Loucy (cell line): ENCODE data around the gene GSTT2.

Source experiments
- H2AFZ ChIP-seq: fragments of 200-600 bp; sonication (generic); 2 replicates; pipeline ENCODE4 v1.6.0; 2016; ENCODE audit warnings: antibody characterized with exemption, mild to moderate bottlenecking, low read length, moderate library complexity
- H3F3A ChIP-seq: fragments of 200-600 bp; 2 replicates; pipeline ENCODE4 v1.6.0; 2016; ENCODE audit warnings: antibody characterized with exemption, low read depth, mild to moderate bottlenecking
- H3K27me3 ChIP-seq: fragments of 200-600 bp; sonication (generic); 2 replicates; pipeline ENCODE4 v1.6.1; 2014; ENCODE audit warnings: low read length, mild to moderate bottlenecking; ENCODE audit not compliant: insufficient read depth, poor library complexity, severe bottlenecking
- H3K36me3 ChIP-seq: fragments of 200-600 bp; sonication (generic); 2 replicates; pipeline ENCODE4 v1.6.1; 2016; ENCODE audit warnings: low read length; ENCODE audit not compliant: insufficient read depth
- H3K4me1 ChIP-seq: fragments of 200-600 bp; sonication (generic); 2 replicates; pipeline ENCODE4 v1.5.1; 2014; ENCODE audit warnings: low read length, mild to moderate bottlenecking; ENCODE audit not compliant: insufficient read depth, poor library complexity, severe bottlenecking
- H3K4me2 ChIP-seq: fragments of 200-600 bp; sonication (generic); 2 replicates; pipeline ENCODE4 v1.6.0; 2014; ENCODE audit warnings: antibody characterized with exemption, low read length, low read depth, mild to moderate bottlenecking; ENCODE audit not compliant: poor library complexity, severe bottlenecking
- H3K4me3 ChIP-seq: fragments of 200-600 bp; sonication (generic); 2 replicates; pipeline ENCODE4 v1.5.1; 2014; ENCODE audit warnings: low read length, mild to moderate bottlenecking, mixed read lengths; ENCODE audit not compliant: poor library complexity, severe bottlenecking
- H3K79me2 ChIP-seq: fragments of 200-600 bp; sonication (generic); 2 replicates; pipeline ENCODE4 v1.6.1; 2014; ENCODE audit warnings: low read length; ENCODE audit not compliant: insufficient read depth
- H3K9ac ChIP-seq: fragments of 200-600 bp; sonication (generic); 2 replicates; pipeline ENCODE4 v1.6.0; 2014; ENCODE audit warnings: mild to moderate bottlenecking, low read depth, low read length, moderate library complexity; ENCODE audit not compliant: poor library complexity, severe bottlenecking
- H3K9me2 ChIP-seq: fragments of 200-600 bp; sonication (generic); replicated peaks from 2 replicates; pipeline ENCODE4 v1.6.1; 2016; ENCODE audit warnings: low read depth, low read length, mixed read lengths
- H3K9me3 ChIP-seq: fragments of 200-600 bp; sonication (generic); 2 replicates; pipeline ENCODE4 v1.6.1; 2014; ENCODE audit warnings: mild to moderate bottlenecking, antibody characterized with exemption, low read length, low read depth; ENCODE audit not compliant: insufficient read depth
- H4K20me1 ChIP-seq: fragments of 200-600 bp; sonication (generic); 2 replicates; pipeline ENCODE4 v1.6.0; 2014; ENCODE audit warnings: antibody characterized with exemption, low read length, mild to moderate bottlenecking; ENCODE audit not compliant: insufficient read depth, poor library complexity, severe bottlenecking
- EZH2phosphoT487 ChIP-seq: fragments of 200-600 bp; IDR thresholded peaks from 2 replicates; pipeline ENCODE4 v1.6.1; 2018; ENCODE audit warnings: antibody characterized with exemption, mild to moderate bottlenecking, moderate library complexity, borderline replicate concordance
- TF ChIP-seq, protein P1 (sequence below): fragments of 200-600 bp; sonication (generic); conservative IDR thresholded peaks from 2 replicates; pipeline ENCODE4 v1.5.1; 2014; ENCODE audit warnings: mild to moderate bottlenecking, antibody characterized with exemption, low read length

Gene GSTT2

DNA sequence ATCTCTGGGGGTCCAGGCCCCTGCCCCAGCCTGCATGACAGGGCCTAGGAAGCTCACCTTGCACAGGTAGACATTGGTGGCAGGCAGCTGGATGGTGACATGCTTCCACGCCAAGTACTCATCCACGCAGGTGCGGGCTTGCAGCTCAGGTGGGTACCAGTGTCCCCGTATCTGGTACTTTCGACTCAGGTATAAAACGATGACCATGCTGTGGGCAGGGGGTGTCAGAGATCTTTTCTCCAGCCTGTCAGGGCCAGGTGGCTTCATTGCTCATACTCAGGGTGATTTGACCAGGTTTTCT is 26.9 kb downstream of the GSTT2 start:
- Histone ChIP-seq H3K9me2 (no peaks in the 10 kb centered on the region), H3K79me2 (peaks cover 5% of the 10 kb centered on the region), H3K9me3 (no peaks in the 10 kb centered on the region), H3K4me3 (no peak overlapping the region), H3K9ac (no peak overlapping the region), H3F3A (no peaks in the 10 kb centered on the region), H4K20me1 (peaks cover 2% of the 10 kb centered on the region), H3K4me2 (no peak overlapping the region), H2AFZ (no peak overlapping the region), H3K36me3 (no peaks in the 10 kb centered on the region), H3K4me1 (peaks cover 3% of the 10 kb centered on the region), H3K27me3 (no peaks in the 10 kb centered on the region)
- TF ChIP-seq, protein P1, sequence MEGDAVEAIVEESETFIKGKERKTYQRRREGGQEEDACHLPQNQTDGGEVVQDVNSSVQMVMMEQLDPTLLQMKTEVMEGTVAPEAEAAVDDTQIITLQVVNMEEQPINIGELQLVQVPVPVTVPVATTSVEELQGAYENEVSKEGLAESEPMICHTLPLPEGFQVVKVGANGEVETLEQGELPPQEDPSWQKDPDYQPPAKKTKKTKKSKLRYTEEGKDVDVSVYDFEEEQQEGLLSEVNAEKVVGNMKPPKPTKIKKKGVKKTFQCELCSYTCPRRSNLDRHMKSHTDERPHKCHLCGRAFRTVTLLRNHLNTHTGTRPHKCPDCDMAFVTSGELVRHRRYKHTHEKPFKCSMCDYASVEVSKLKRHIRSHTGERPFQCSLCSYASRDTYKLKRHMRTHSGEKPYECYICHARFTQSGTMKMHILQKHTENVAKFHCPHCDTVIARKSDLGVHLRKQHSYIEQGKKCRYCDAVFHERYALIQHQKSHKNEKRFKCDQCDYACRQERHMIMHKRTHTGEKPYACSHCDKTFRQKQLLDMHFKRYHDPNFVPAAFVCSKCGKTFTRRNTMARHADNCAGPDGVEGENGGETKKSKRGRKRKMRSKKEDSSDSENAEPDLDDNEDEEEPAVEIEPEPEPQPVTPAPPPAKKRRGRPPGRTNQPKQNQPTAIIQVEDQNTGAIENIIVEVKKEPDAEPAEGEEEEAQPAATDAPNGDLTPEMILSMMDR, result no peak
- TF ChIP-seq EZH2phosphoT487, result no peak

DNA sequence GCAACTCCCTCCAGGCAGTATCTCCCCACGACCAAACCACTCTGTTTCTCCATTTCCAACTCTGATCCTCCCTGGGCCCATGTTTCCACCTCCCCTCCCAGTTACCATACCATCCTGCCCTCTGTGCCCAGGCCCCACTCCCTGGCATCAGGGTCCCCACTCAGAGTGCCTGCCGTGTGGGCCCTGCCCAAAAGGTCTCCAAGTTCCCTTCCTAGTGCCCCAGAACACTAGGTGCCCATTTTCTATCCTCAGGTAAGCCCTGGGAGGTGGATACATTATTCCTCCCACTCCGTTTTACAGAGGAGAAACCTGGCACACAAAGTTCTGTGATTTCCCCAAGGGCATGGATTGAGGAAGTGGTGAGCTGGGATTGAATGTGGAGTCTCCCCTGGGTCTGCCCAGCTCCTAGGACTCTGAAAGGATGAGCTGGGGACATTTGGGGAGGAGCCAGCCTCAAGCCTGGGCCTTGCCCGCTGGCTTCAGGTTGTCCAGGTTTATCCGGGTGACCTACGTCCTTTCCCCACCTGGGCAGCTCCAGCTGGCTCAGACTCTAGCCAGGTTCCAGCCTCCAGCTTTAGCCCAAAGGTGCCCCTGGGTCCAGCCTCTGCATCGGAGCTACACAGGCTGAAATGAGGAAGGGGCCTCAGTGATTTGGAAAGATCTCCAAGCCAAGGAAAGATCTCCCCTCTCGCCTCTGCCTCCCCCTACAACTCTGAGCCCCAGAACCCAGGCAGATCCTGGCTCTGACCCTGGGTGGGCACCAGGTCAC is 27.5 kb downstream of the GSTT2 start:
- Histone ChIP-seq H3K9me3 (no peaks in the 10 kb centered on the region), H2AFZ (no peak overlapping the region), H3K9ac (no peak overlapping the region), H3K36me3 (no peaks in the 10 kb centered on the region), H3F3A (no peaks in the 10 kb centered on the region), H3K4me2 (no peak overlapping the region), H3K9me2 (no peaks in the 10 kb centered on the region), H3K79me2 (peaks cover 10% of the 10 kb centered on the region), H3K4me3 (no peak overlapping the region), H4K20me1 (peaks cover 7% of the 10 kb centered on the region), H3K4me1 (peaks cover 3% of the 10 kb centered on the region), H3K27me3 (no peaks in the 10 kb centered on the region)
- TF ChIP-seq EZH2phosphoT487, result no peak
- TF ChIP-seq, protein P1, result no peak

DNA sequence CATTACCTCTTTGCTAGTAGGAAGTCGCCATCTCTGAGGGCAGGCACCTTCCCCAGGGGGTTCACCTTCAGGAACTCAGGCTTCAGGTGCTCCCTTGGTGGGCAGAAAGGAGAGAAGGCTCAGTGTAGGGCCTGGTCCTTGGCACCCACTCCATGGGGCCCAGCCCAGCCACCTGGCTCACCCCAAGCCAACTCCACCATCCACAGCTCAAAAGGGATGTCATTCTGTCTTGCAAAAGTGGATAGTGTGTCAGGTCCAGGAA is 28.0 kb downstream of the GSTT2 start:
- TF ChIP-seq, protein P1, result no peak
- no peak for TF ChIP-seq EZH2phosphoT487
- H3K27me3 ChIP-seq, result no peaks in the 10 kb centered on the region
- peaks cover 7% of the 10 kb centered on the region for H4K20me1 ChIP-seq
- H3K4me1 ChIP-seq, result peaks cover 6% of the 10 kb centered on the region
- H3K9ac ChIP-seq, result no peak overlapping the region
- H3K9me3 ChIP-seq, result no peaks in the 10 kb centered on the region
- no peak overlapping the region for H2AFZ ChIP-seq
- H3K4me2 ChIP-seq, result no peak overlapping the region
- no peaks in the 10 kb centered on the region for H3K9me2 ChIP-seq
- peaks cover 15% of the 10 kb centered on the region for H3K79me2 ChIP-seq
- no peaks in the 10 kb centered on the region for H3K36me3 ChIP-seq
- H3K4me3 ChIP-seq, result no peak overlapping the region
- no peaks in the 10 kb centered on the region for H3F3A ChIP-seq
